A673 (cell line): Measurements from ENCODE around the gene GRAMD2A. TPM values are rescaled to one million over a fixed set of nuclear protein-coding genes. Genes with fewer than 3 reads are reported as not detected.

Experiments used
- BruUV-seq: library from RNA; stranded (reverse); fragments of 400-500 nt; replicated peaks from 2 replicates; lab custom pipeline; 2021; lab: Mats Ljungman, UMichigan
- CTCF ChIA-PET: fragments of 300-600 bp; sonication (Branson Sonifier 250); formaldehyde crosslinking; loops from one replicate; lab custom pipeline; 2022; ENCODE audit warnings: antibody characterized with exemption; lab: Charles Lee
- POLR2A ChIA-PET: fragments of 300-600 bp; sonication (Branson Sonifier 250); formaldehyde crosslinking; loops from one replicate; lab custom pipeline; 2022; ENCODE audit warnings: antibody characterized with exemption; ENCODE audit not compliant: low non-redundant PET; lab: Charles Lee
- DNase-seq: peaks from one replicate; pipeline ENCODE4 v3.0.0-alpha.2; 2015; ENCODE audit warnings: low spot score
- H3K27ac ChIP-seq: fragments of 200-600 bp; sonication (generic); 2 replicates; pipeline ENCODE4 v1.5.1; 2016; ENCODE audit warnings: mixed run types, low read depth, mild to moderate bottlenecking, mixed read lengths, antibody characterized with exemption, low read length; ENCODE audit not compliant: poor library complexity, severe bottlenecking
- H3K27me3 ChIP-seq: fragments of 200-600 bp; sonication (generic); replicated peaks from 2 replicates; pipeline ENCODE4 v1.6.1; 2017; ENCODE audit warnings: mixed run types, low read depth, mild to moderate bottlenecking, mixed read lengths, antibody characterized with exemption, low read length; ENCODE audit not compliant: insufficient read depth, poor library complexity
- H3K36me3 ChIP-seq: fragments of 200-600 bp; sonication (generic); 2 replicates; pipeline ENCODE4 v1.6.1; 2016; ENCODE audit warnings: mixed run types, mild to moderate bottlenecking, mixed read lengths, antibody characterized with exemption, low read length; ENCODE audit not compliant: insufficient read depth, poor library complexity, severe bottlenecking
- H3K4me1 ChIP-seq: fragments of 200-600 bp; sonication (generic); 2 replicates; pipeline ENCODE4 v1.6.1; 2017; ENCODE audit warnings: mixed run types, mild to moderate bottlenecking, mixed read lengths, antibody characterized with exemption, low read length; ENCODE audit not compliant: insufficient read depth, poor library complexity, severe bottlenecking
- H3K4me3 ChIP-seq: fragments of 200-600 bp; sonication (generic); 2 replicates; pipeline ENCODE4 v1.5.1; 2016; ENCODE audit warnings: low read depth, mixed run types, mild to moderate bottlenecking, mixed read lengths, low read length; ENCODE audit not compliant: poor library complexity, severe bottlenecking
- H3K9me3 ChIP-seq: fragments of 200-600 bp; sonication (generic); 2 replicates; pipeline ENCODE4 v1.6.1; 2016; ENCODE audit warnings: mixed run types, low read depth, mild to moderate bottlenecking, mixed read lengths, antibody characterized with exemption, low read length; ENCODE audit not compliant: poor library complexity, severe bottlenecking
- CTCF ChIP-seq: fragments of 300-800, 200-600 bp; sonication (generic); conservative IDR thresholded peaks from 2 replicates; pipeline ENCODE4 v1.5.1; 2017; ENCODE audit warnings: low read depth, mild to moderate bottlenecking, antibody characterized with exemption, low read length, moderate library complexity, mixed read lengths
- EZH2 ChIP-seq: fragments of 200-600 bp; sonication (generic); IDR thresholded peaks from 2 replicates; pipeline ENCODE4 v1.6.1; 2017; ENCODE audit warnings: borderline replicate concordance, low read depth, mild to moderate bottlenecking, mixed read lengths, antibody characterized with exemption, low read length; ENCODE audit not compliant: poor library complexity, severe bottlenecking
- intact Hi-C: fragments of 100-400 bp; cut with micrococcal nuclease; formaldehyde crosslinking; loops from one replicate; pipeline ENCODE4 v1.10.0; 2022; ENCODE audit not compliant: unreplicated experiment
- total RNA-seq: library from RNA; stranded (reverse); gene quantifications from 2 replicates; pipeline ENCODE4 v1.2.3, GENCODE V29; 2021

Gene GRAMD2A
- total RNA-seq, 1 experiment from 2014 or later = 0.43 TPM

- POLR2A ChIA-PET = no interaction called here
- no peak overlapping the region for H3K27ac ChIP-seq
- CTCF ChIA-PET = interaction anchor here (1.9 kb wide), 1 partner anchor 411 kb away, joined by 42 read pairs; no protein-coding TSS in a partner anchor
- TF ChIP-seq EZH2 (no peak), CTCF (no peak)
- BruUV-seq = no TSS peak
- H3K36me3 ChIP-seq = no peaks in the 10 kb centered on the region
- DNase-seq = peak; percentile 54
- H3K9me3 ChIP-seq = no peaks in the 10 kb centered on the region
- H3K4me1 ChIP-seq = peaks cover 5% of the 10 kb centered on the region
- H3K27me3 ChIP-seq = no peaks in the 10 kb centered on the region
- H3K4me3 ChIP-seq = peak overlapping the region; percentile 50
- intact Hi-C loops = loop anchor here (5.0 kb wide), 1 partner anchor 373 kb away; no protein-coding TSS in a partner anchor
These were observed 42.5 kb downstream of the GRAMD2A start for GRCh38 chr15:72155003-72155621.

- BruUV-seq = no TSS peak
- no peaks in the 10 kb centered on the region for H3K27me3 ChIP-seq
- no peak overlapping the region for H3K27ac ChIP-seq
- peaks cover 5% of the 10 kb centered on the region for H3K4me1 ChIP-seq
- H3K9me3 ChIP-seq = no peaks in the 10 kb centered on the region
- no peaks in the 10 kb centered on the region for H3K36me3 ChIP-seq
- POLR2A ChIA-PET = no interaction called here
- TF ChIP-seq EZH2 (no peak), CTCF (no peak)
- CTCF ChIA-PET = interaction anchor here (0.5 kb wide), 1 partner anchor 43 kb away, joined by 3 read pairs; no protein-coding TSS in a partner anchor
- no peak overlapping the region for H3K4me3 ChIP-seq
- intact Hi-C loops = no loop called here
- DNase-seq = no peak
These were observed 43.3 kb downstream of the GRAMD2A start for GRCh38 chr15:72154316-72154715.

DNA sequence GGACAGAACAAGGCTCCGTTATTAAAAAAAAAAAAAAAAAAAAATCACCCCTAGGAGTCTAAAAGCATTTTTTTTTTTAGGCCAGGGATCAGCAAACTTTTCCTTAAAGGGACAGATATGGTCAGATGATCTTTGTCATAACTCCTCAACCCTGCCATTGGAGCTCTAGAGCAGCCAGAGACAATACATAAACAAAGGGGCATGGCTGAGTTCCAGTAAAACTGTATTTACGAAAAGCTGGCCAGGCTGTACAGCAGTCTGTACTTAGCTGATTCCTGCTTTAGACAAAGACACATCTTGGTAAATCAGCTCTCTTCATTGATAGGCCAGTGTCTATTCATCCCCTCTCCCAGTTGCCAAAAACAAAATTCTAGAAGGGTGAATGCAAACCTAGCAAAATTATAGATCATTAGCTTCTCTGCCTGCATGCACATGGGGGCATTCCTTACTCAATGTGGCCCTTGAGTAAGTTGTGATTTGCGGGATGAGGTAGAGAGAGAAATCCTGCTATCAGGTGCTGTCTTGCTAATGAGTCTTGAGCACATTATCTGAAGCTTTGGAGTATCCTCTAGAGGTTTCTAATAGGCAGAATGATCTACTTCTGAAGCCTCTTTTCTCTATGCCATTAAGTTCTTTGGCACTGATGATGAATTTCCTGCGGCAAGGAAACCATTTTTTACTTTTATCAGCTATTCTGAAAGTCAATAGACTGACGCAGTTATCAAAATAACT is 44.2 kb downstream of the GRAMD2A start:
- no peaks in the 10 kb centered on the region for H3K27me3 ChIP-seq
- H3K27ac ChIP-seq = no peak overlapping the region
- TF ChIP-seq CTCF (no peak), EZH2 (no peak)
- no peaks in the 10 kb centered on the region for H3K36me3 ChIP-seq
- intact Hi-C loops = no loop called here
- no peaks in the 10 kb centered on the region for H3K9me3 ChIP-seq
- no peak overlapping the region for H3K4me3 ChIP-seq
- ChIA-PET CTCF (interaction anchor here (0.5 to 0.7 kb wide), 2 partner anchors 42 to 318 kb away, joined by 3 to 7 read pairs; no protein-coding TSS in a partner anchor), POLR2A (interaction anchor here (0.6 to 0.7 kb wide), 2 partner anchors 348 to 410 kb away, joined by 4 to 19 read pairs; no protein-coding TSS in a partner anchor)
- no peak for DNase-seq
- peaks cover 5% of the 10 kb centered on the region for H3K4me1 ChIP-seq
- no TSS peak for BruUV-seq
